ENCODE data around the gene HYDIN.

The HYDIN gene

GRCh38 chr16:70758786-70759185 lies 471.7 kb downstream of the HYDIN start:
- TF ChIP-seq CTCF (IDR thresholded peaks at IDR 0.05; ENCODE audit: borderline replicate concordance, insufficient read depth, low read depth, low read length): no peak
- no peak overlapping the region for H3K4me3 ChIP-seq (ENCODE audit: low read depth, low read length)
